Hippocampal formation (tissue), 2 donors: ENCODE data around the gene DTNB.
"Not testable (repeated sequence)": the region's sequence is repeated elsewhere in the genome, so short reads cannot be mapped to it uniquely, and the experiment has no call there.

Experiments
- DNase-seq, 2 donors: peaks; one replicate each; lab custom pipeline; 2025; lab: John Stamatoyannopoulos, UW

DTNB gene

DNA sequence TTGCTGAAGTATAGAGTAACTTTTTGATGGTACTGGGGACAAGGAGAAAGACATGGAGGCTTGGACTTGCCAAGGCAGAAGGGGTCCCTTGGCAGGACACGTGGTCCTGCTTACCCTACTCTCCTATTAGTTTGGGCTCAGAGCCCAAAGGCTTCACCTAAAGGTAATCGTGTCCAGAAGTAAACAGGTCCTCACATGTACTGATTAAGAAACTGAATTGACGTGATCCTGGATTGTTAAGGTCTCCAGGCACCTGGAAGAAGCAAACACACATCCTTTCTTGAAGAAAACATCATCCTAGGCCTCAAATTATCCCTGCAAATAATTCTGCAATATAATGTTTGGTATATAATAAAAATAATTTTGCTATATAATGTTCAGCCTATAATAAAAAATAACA lies 50.0 kb downstream of the DTNB start:
- DNase-seq: no peak

GRCh38 chr2:25620711-25621110 lies 52.7 kb downstream of the DTNB start:
- DNase-seq: no peak

GRCh38 chr2:25620077-25620476 lies 53.3 kb downstream of the DTNB start:
- no peak for DNase-seq

- no peak for DNase-seq
These were observed 54.2 kb downstream of the DTNB start for GRCh38 chr2:25619185-25619584.

- no peak for DNase-seq
These were observed 54.7 kb downstream of the DTNB start for GRCh38 chr2:25618676-25619075.

GRCh38 chr2:25617948-25618646 lies 55.3 kb downstream of the DTNB start:
- peak in 1 of 2 donors; percentile 43 for DNase-seq

DNA sequence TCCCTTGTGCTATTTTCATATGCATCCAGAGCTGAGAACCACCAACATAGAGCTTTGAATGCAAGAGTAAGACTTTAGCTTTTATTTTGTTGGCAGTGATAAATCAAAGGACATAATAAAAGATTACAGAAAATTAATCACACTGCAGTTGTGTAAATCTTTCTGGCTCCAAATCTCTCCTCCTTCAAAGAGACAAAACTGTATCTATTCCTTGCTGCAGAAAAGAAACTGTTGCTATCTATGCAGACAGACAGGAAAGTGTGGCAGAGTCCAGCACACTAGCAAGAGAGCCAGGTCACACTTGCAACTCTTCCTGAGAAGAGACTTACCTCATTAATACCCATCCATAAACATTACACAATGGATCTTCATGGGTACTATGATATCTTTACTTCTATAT lies 57.5 kb downstream of the DTNB start:
- no peak for DNase-seq

DNA sequence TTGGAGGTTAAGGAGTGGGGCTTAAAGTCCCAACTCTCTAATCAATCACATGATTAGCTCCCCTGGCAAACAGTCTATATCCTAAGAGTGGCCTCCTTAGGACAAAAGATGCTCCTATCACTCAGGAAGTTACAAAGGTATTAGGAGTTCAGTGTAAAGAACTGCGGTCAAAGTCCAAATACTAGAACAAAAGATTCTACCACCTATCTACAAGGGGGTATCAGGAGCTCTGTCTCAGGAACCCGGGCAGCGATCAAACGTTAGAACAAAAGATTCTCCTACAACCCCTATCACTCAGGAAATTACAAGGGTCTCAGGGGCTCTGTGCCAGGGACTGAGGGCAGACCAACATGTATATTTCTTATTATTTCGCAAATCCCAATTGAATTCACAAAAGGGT lies 58.0 kb downstream of the DTNB start:
- DNase-seq: no peak

- no peak for DNase-seq
These were observed 58.7 kb downstream of the DTNB start for GRCh38 chr2:25614711-25615110.

GRCh38 chr2:25608718-25609117 lies 64.7 kb downstream of the DTNB start:
- DNase-seq: no peak

GRCh38 chr2:25606892-25607291 lies 66.5 kb downstream of the DTNB start:
- DNase-seq: peak in 1 of 2 donors; percentile 77

DNA sequence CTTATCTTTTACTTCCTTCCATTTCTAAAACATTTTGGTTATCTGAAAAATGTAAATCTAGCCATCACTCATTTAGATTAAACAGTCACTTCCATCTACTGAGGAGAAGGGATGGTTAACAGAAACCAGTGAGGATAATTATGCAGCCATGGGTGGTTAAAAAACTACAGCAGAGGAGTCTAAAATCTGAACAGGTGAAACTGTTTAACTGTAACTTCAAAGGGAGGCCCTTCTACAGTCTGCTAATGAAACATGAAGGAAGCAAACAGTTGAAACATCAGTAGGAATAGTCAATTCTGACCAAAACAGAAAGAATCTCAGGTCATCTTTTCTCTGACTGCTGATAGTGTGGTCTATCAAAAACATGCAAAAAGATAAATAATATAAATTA lies 71.0 kb downstream of the DTNB start:
- no peak for DNase-seq

GRCh38 chr2:25601711-25602332 lies 71.6 kb downstream of the DTNB start:
- not testable (repeated sequence) for DNase-seq

GRCh38 chr2:25598911-25599310 lies 74.5 kb downstream of the DTNB start:
- peak; percentile 54 to 93 for DNase-seq

GRCh38 chr2:25598332-25598731 lies 75.0 kb downstream of the DTNB start:
- no peak for DNase-seq

DNA sequence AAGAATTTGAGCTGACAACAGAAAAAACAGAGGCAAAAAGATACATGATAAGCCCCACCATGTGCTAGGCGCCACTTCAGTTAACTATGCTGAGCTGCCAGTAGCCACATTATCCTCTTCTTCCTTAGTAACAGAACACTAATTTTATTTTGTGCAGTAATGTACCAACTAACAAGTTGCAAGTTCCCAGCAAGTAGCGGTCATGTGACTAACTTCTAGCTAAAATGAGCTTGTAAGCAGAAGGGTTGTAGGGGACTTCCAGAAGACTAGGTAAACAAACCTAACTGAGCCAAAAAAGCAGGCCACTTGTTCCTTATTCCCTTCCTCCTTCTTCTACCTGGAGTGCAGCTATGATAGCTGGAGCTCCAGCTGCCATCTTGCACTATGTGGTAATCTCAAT lies 75.5 kb downstream of the DTNB start:
- DNase-seq: no peak

DNA sequence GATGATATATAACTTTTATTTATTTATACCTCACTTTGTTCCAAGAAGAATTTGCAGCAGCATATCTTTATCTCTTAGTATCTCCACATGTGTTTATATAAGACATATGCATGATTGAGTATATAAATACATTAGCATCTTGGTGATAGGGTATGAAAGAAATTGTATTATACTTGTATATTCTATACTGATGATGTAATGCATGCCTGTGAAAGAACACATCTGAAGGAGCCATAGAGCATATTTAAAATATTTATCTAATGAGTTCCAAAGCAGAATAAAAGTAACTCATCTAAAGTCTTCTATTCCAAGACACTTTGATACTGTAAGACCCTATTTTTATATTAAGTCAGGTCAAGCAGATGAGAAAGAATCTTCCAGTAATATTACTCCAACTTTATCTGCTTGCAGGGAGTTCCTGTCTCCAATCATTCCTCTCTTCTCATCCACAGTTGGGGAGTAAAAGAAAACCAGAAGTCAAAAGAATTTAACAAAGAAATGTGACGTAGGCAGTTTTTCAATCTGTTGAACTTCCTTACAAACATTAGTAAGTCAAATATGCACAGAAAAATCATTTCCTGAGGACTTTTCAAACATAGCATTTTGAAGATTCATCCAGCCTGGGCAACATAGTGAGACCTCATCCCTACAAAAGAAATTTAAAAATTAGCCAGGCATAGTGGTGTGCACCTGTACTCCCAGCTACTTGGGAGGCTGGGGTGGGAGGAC lies 76.7 kb downstream of the DTNB start:
- DNase-seq: no peak

GRCh38 chr2:25595393-25595792 lies 78.0 kb downstream of the DTNB start:
- DNase-seq: no peak

DNA sequence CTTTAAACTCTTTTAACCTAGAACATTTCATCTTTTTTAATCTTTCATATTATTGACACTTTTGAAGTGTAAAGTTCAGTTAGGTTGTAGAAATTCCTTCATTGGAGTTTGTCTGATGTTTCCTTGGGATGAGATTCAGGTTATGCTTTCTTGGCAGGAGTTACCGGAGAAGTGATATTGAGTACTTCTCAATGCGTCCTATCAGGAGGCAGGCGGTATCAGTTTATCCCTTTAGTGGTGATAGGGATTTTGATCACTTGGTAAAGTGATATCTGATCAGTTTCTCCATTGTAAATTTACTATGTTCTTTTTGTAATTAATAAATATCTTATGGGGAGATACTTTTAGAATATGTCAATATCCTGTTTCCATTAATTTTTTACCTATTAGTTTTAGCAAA lies 78.4 kb downstream of the DTNB start:
- no peak for DNase-seq

DNA sequence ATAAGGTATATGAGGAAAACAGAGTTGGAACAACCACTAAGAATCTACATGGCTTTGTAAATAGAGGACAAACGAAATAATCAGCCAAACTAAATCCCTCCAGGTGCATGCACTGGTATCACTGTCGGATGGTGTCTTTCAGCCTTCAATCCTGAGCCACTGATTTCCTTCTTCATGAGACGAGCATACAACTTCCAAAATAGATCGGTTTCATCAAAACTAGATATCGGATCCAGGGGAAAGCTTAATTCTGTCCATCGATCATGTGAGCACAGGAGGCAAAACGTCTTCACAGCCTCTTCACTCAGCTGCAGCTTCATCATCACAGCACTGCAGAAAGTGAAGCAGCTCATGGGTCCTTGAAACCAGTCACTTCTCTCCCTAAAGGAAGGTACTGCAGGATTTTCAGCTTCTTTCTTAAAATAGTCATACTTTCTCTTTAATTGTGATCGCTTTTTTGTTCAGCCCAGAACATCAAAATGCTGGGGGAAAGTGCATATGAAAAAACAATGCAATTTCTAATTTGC lies 80.5 kb downstream of the DTNB start:
- DNase-seq: peak in 1 of 2 donors; percentile 67

GRCh38 chr2:25590921-25591505 lies 82.4 kb downstream of the DTNB start:
- peak; percentile 68 to 80 for DNase-seq

- no peak for DNase-seq
These were observed 83.6 kb downstream of the DTNB start for GRCh38 chr2:25589676-25590205.
